ENCODE data around the gene TPM3.
"Not testable (repeated sequence)": the region's sequence is repeated elsewhere in the genome, so short reads cannot be mapped to it uniquely, and the experiment has no call there.

TPM3 gene

GRCh38 chr1:154208677-154209388 is 16.9 kb upstream of the TPM3 start:
- no peaks in the 10 kb centered on the region for H3K27me3 ChIP-seq (ENCODE audit: control insufficient read depth in 1 of 2, insufficient read depth in 2 of 2, low read length in 2 of 2)
- no peaks in the 10 kb centered on the region for H3K9me3 ChIP-seq (ENCODE audit: control insufficient read depth in 1 of 2, low read length in 2 of 2)
- no peaks in the 10 kb centered on the region for H3K4me1 ChIP-seq (ENCODE audit: control insufficient read depth in 1 of 2, insufficient read depth in 2 of 2, low read length in 2 of 2)
- no peak overlapping the region for H3K9ac ChIP-seq (ENCODE audit: low read depth in 1 of 2, low read length in 2 of 2)
- H3K36me3 ChIP-seq (ENCODE audit: control insufficient read depth in 1 of 2, insufficient read depth in 2 of 2, low read length in 2 of 2): peaks cover 31 to 72% of the 10 kb centered on the region in 2 donors
- H3K27ac ChIP-seq (ENCODE audit: low read depth, low read length): no peak overlapping the region
- no peak overlapping the region for H3K4me3 ChIP-seq (ENCODE audit: low read depth in 1 of 2, low read length in 2 of 2)

GRCh38 chr1:154207262-154207661 is 15.4 kb upstream of the TPM3 start:
- Histone ChIP-seq H3K4me3 (ENCODE audit: low read depth in 1 of 2, low read length in 2 of 2) (no peak overlapping the region), H3K36me3 (ENCODE audit: control insufficient read depth in 1 of 2, insufficient read depth in 2 of 2, low read length in 2 of 2) (peaks cover 16 to 56% of the 10 kb centered on the region in 2 donors)

DNA sequence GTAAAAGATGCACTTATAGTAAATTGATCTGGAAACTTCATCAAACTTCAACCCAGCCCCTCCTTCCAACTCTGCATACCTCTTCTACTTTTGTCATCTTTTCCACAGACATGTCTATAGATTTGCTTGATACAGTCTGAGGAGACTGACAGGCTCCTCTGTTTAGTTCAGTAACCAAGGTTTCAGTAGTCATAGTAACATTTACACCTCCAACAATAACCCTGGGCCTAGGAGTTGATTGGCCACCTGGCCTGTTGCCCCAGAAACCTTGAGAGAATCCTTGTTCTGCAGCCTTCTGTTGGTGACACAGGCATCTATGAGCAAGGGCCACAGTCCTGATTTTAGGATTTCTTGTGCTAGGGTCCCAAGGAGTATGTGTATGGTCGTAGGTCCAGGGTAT is 14.3 kb upstream of the TPM3 start, which contains the start of gene CFAP141:
CFAP141 (minus strand) TSS at position 138 of the 400 bp plus-strand sequence; CDS start at position 112, 26 bp downstream.
- H3K9me3 ChIP-seq (ENCODE audit: control insufficient read depth in 1 of 2, low read length in 2 of 2): no peaks in the 10 kb centered on the region
- H3K4me3 ChIP-seq (ENCODE audit: low read depth in 1 of 2, low read length in 2 of 2): no peak within 1 kb of the TSS
- H3K4me1 ChIP-seq (ENCODE audit: control insufficient read depth in 1 of 2, insufficient read depth in 2 of 2, low read length in 2 of 2): no peaks in the 10 kb centered on the region
- no peak within 1 kb of the TSS for H3K27ac ChIP-seq (ENCODE audit: low read depth, low read length)
- H3K27me3 ChIP-seq (ENCODE audit: control insufficient read depth in 1 of 2, insufficient read depth in 2 of 2, low read length in 2 of 2): no peaks in the 10 kb centered on the region
- H3K9ac ChIP-seq (ENCODE audit: low read depth in 1 of 2, low read length in 2 of 2): no peak within 1 kb of the TSS
- peaks cover 9 to 48% of the 10 kb centered on the region in 2 donors for H3K36me3 ChIP-seq (ENCODE audit: control insufficient read depth in 1 of 2, insufficient read depth in 2 of 2, low read length in 2 of 2)

More at GRCh38 chr1:154207262-154207661, 15.4 kb upstream of the TPM3 start:
- H3K9me3 ChIP-seq (ENCODE audit: control insufficient read depth in 1 of 2, low read length in 2 of 2): no peaks in the 10 kb centered on the region
- H3K9ac ChIP-seq (ENCODE audit: low read depth in 1 of 2, low read length in 2 of 2): no peak overlapping the region
- no peaks in the 10 kb centered on the region for H3K27me3 ChIP-seq (ENCODE audit: control insufficient read depth in 1 of 2, insufficient read depth in 2 of 2, low read length in 2 of 2)
- H3K27ac ChIP-seq (ENCODE audit: low read depth, low read length): no peak overlapping the region
- no peaks in the 10 kb centered on the region for H3K4me1 ChIP-seq (ENCODE audit: control insufficient read depth in 1 of 2, insufficient read depth in 2 of 2, low read length in 2 of 2)

- H3K27me3 ChIP-seq (ENCODE audit: control insufficient read depth in 1 of 2, insufficient read depth in 2 of 2, low read length in 2 of 2); H3K9ac ChIP-seq (ENCODE audit: low read depth in 1 of 2, low read length in 2 of 2); H3K4me1 ChIP-seq (ENCODE audit: control insufficient read depth in 1 of 2, insufficient read depth in 2 of 2, low read length in 2 of 2); H3K9me3 ChIP-seq (ENCODE audit: control insufficient read depth in 1 of 2, low read length in 2 of 2); H3K27ac ChIP-seq (ENCODE audit: low read depth, low read length); H3K4me3 ChIP-seq (ENCODE audit: low read depth in 1 of 2, low read length in 2 of 2): not testable (repeated sequence)
- H3K36me3 ChIP-seq (ENCODE audit: control insufficient read depth in 1 of 2, insufficient read depth in 2 of 2, low read length in 2 of 2): peaks cover 9 to 45% of the 10 kb centered on the region in 2 donors
Measured at GRCh38 chr1:154205778-154206177, 13.9 kb upstream of the TPM3 start.

DNA sequence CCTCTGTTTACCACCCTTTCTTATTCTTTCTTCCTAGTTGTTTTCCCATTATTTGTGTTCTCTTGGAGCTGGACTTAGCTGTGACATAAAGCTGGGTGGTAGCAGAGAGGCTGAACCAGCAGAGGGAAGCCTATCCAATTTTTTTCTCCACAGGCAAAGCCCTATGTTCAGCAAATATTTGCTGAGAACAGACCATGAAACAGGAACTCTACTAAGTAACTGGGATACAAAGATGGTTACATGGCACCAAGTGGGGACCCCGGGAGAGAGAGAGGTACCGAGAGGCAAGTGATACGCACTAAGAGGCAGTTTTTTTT is 7.6 kb upstream of the TPM3 start:
- Histone ChIP-seq H3K9me3 (ENCODE audit: control insufficient read depth in 1 of 2, low read length in 2 of 2) (no peaks in the 10 kb centered on the region), H3K27ac (ENCODE audit: low read depth, low read length) (no peak overlapping the region), H3K36me3 (ENCODE audit: control insufficient read depth in 1 of 2, insufficient read depth in 2 of 2, low read length in 2 of 2) (no peaks in the 10 kb centered on the region), H3K27me3 (ENCODE audit: control insufficient read depth in 1 of 2, insufficient read depth in 2 of 2, low read length in 2 of 2) (peaks cover 0 to 3% of the 10 kb centered on the region in 2 donors), H3K4me1 (ENCODE audit: control insufficient read depth in 1 of 2, insufficient read depth in 2 of 2, low read length in 2 of 2) (no peaks in the 10 kb centered on the region), H3K9ac (ENCODE audit: low read depth in 1 of 2, low read length in 2 of 2) (no peak overlapping the region), H3K4me3 (ENCODE audit: low read depth in 1 of 2, low read length in 2 of 2) (no peak overlapping the region)

DNA sequence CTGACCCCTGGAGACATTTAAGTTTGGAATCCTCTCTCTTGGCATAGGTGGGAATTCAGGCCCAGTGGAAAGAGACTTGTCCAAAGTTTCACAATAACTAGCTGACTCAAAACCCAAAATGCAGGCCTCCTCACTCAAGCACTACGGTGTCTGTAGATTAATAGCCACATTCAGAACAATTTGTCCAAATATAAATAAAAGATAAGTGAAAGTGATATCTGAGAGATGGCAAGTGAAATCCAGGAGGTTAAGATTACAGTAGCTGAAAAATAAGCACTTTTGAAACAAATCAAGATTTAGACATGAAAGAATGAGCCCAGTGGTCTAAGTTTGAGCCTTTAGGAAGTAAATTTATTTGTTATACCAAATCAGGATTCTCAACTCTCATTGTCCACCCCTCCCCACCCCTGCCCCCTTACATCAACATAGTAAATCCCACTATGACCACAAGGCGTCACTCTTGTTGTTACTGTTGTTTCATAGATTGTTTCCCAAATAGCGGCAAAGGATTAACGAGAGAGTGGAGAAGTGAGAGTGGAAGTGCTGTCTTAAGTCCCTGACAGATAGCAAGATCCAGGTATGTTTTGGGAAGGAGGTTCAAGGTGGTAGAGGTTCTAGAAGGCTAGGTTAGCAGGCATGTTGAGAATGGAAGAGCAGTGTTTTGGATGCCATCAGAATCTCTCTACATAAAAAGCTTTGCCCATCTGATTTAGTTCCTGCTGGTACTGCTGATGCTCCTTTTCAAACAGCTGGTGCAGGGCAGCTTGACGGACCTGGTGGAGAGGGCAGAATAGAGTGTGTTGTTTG is 7.1 kb upstream of the TPM3 start:
- Histone ChIP-seq H3K36me3 (ENCODE audit: control insufficient read depth in 1 of 2, insufficient read depth in 2 of 2, low read length in 2 of 2) (no peaks in the 10 kb centered on the region), H3K27ac (ENCODE audit: low read depth, low read length) (no peak overlapping the region), H3K27me3 (ENCODE audit: control insufficient read depth in 1 of 2, insufficient read depth in 2 of 2, low read length in 2 of 2) (peaks cover 0 to 3% of the 10 kb centered on the region in 2 donors), H3K4me3 (ENCODE audit: low read depth in 1 of 2, low read length in 2 of 2) (no peak overlapping the region), H3K9me3 (ENCODE audit: control insufficient read depth in 1 of 2, low read length in 2 of 2) (no peaks in the 10 kb centered on the region), H3K9ac (ENCODE audit: low read depth in 1 of 2, low read length in 2 of 2) (no peak overlapping the region), H3K4me1 (ENCODE audit: control insufficient read depth in 1 of 2, insufficient read depth in 2 of 2, low read length in 2 of 2) (no peaks in the 10 kb centered on the region)

DNA sequence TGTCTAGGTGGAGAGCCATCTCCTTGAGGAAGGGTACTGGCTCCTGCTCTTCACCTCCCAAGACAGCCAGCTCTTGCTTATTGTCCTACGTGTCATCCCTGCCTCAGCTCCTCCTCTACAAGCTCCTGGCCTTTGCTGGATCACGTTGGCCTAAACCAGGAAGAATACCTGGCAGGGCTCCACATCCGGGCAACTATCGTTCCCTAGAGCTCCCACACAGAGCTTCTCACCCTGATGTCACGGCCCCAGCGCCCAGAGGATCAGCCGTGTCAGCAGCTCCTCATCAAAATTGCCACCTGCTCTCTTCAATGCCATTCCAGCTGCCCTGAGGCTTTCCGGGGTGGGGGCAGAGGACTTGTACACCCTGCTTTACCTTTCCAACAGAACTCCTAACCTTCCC is 1.9 kb upstream of the TPM3 start:
- Histone ChIP-seq H3K9me3 (ENCODE audit: control insufficient read depth in 1 of 2, low read length in 2 of 2) (no peaks in the 10 kb centered on the region), H3K27me3 (ENCODE audit: control insufficient read depth in 1 of 2, insufficient read depth in 2 of 2, low read length in 2 of 2) (peaks cover 16 to 22% of the 10 kb centered on the region in 2 donors), H3K4me3 (ENCODE audit: low read depth in 1 of 2, low read length in 2 of 2) (no peak overlapping the region), H3K9ac (ENCODE audit: low read depth in 1 of 2, low read length in 2 of 2) (no peak overlapping the region), H3K27ac (ENCODE audit: low read depth, low read length) (no peak overlapping the region), H3K36me3 (ENCODE audit: control insufficient read depth in 1 of 2, insufficient read depth in 2 of 2, low read length in 2 of 2) (no peaks in the 10 kb centered on the region), H3K4me1 (ENCODE audit: control insufficient read depth in 1 of 2, insufficient read depth in 2 of 2, low read length in 2 of 2) (no peaks in the 10 kb centered on the region)

DNA sequence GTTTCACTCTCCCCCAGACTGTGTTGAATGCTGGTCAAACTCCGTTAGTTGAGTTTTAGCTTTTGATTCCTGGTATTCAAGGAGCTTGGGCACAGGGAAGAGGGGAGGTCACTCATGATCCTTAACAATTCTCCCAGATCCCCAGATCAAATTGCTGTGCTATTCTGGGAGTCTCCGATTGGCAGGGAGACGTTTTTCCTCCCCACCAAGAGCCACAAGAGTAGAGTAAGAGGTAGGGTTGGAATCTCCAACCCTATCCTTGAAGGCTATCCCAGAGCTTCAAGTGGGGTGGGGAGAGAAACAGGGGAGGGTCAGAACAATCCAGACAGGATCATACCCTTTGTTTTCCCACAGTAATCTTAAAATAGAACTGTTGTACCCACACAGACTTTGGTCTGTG is 576 bp upstream of the TPM3 start:
- no peaks in the 10 kb centered on the region for H3K9me3 ChIP-seq (ENCODE audit: control insufficient read depth in 1 of 2, low read length in 2 of 2)
- H3K4me1 ChIP-seq (ENCODE audit: control insufficient read depth in 1 of 2, insufficient read depth in 2 of 2, low read length in 2 of 2): no peaks in the 10 kb centered on the region
- H3K27ac ChIP-seq (ENCODE audit: low read depth, low read length): no peak overlapping the region
- H3K9ac ChIP-seq (ENCODE audit: low read depth in 1 of 2, low read length in 2 of 2): no peak overlapping the region
- no peak overlapping the region for H3K4me3 ChIP-seq (ENCODE audit: low read depth in 1 of 2, low read length in 2 of 2)
- no peaks in the 10 kb centered on the region for H3K36me3 ChIP-seq (ENCODE audit: control insufficient read depth in 1 of 2, insufficient read depth in 2 of 2, low read length in 2 of 2)
- peaks cover 16 to 22% of the 10 kb centered on the region in 2 donors for H3K27me3 ChIP-seq (ENCODE audit: control insufficient read depth in 1 of 2, insufficient read depth in 2 of 2, low read length in 2 of 2)

DNA sequence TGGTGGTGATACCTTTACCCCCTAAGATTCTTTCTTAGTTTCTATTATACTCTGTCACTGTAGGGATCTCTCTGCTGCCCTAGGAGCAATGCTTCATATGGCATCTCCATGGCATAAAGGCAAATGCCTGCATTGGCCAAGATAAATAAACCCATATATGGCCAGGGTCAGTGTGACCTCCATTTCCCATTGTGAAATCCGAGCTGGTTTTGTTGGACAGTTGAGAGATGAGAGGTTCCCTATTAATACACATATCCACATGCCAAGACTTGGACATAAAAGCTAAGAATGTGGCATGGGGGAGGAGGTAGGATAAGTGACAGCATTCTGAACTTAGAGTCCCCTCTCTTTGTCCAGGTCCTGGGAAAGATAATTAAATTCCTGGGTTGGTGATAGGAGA is 1.4 kb downstream of the TPM3 start:
- no peak overlapping the region for H3K27ac ChIP-seq (ENCODE audit: low read depth, low read length)
- H3K36me3 ChIP-seq (ENCODE audit: control insufficient read depth in 1 of 2, insufficient read depth in 2 of 2, low read length in 2 of 2): no peaks in the 10 kb centered on the region
- H3K4me3 ChIP-seq (ENCODE audit: low read depth in 1 of 2, low read length in 2 of 2): no peak overlapping the region
- H3K4me1 ChIP-seq (ENCODE audit: control insufficient read depth in 1 of 2, insufficient read depth in 2 of 2, low read length in 2 of 2): peaks cover 7 to 11% of the 10 kb centered on the region in 2 donors
- no peaks in the 10 kb centered on the region for H3K9me3 ChIP-seq (ENCODE audit: control insufficient read depth in 1 of 2, low read length in 2 of 2)
- H3K9ac ChIP-seq (ENCODE audit: low read depth in 1 of 2, low read length in 2 of 2): no peak overlapping the region
- peaks cover 16 to 22% of the 10 kb centered on the region in 2 donors for H3K27me3 ChIP-seq (ENCODE audit: control insufficient read depth in 1 of 2, insufficient read depth in 2 of 2, low read length in 2 of 2)

DNA sequence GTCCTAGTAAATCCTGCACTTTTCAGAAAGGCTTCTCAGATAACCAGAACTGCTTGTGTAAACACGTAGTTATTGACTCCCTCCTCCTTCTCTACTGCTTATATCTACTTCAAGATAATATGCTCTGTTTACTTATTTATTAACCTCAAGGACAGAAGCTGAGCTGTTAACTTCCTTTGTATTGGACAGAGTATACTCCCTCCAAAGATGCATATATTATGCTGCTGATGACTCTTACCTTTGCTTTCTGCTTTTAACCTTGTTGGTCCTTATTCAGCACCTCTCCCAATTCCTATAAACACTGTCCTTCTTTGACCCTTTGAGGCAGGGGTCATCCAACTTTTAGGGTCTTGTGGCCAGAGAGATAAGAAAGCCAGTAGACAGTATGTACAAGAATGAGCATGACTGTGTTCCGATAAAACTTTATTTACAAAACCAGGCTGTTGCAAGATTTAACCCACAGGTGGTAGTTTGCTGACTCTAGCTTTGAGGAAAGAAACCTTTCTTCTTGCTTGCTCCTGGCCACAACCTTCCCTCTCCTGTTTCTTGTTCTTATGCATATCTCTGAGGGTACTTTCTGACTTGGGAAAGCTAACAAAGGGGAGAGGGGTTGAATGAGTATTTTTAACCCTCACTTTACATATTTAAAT is 4.9 kb downstream of the TPM3 start:
- no peak overlapping the region for H3K4me3 ChIP-seq (ENCODE audit: low read depth in 1 of 2, low read length in 2 of 2)
- H3K4me1 ChIP-seq (ENCODE audit: control insufficient read depth in 1 of 2, insufficient read depth in 2 of 2, low read length in 2 of 2): peaks cover 11 to 13% of the 10 kb centered on the region in 2 donors
- no peak overlapping the region for H3K9ac ChIP-seq (ENCODE audit: low read depth in 1 of 2, low read length in 2 of 2)
- H3K36me3 ChIP-seq (ENCODE audit: control insufficient read depth in 1 of 2, insufficient read depth in 2 of 2, low read length in 2 of 2): peaks cover 0 to 2% of the 10 kb centered on the region in 2 donors
- H3K9me3 ChIP-seq (ENCODE audit: control insufficient read depth in 1 of 2, low read length in 2 of 2): no peaks in the 10 kb centered on the region
- H3K27me3 ChIP-seq (ENCODE audit: control insufficient read depth in 1 of 2, insufficient read depth in 2 of 2, low read length in 2 of 2): peaks cover 6 to 8% of the 10 kb centered on the region in 2 donors
- no peak overlapping the region for H3K27ac ChIP-seq (ENCODE audit: low read depth, low read length)

Data from duodenal mucosa (tissue), 2 donors.